ENCODE data around the gene PRDX6. TPM values are rescaled to one million over a fixed set of nuclear protein-coding genes. Genes with fewer than 3 reads are reported as not detected.

Gene PRDX6
- total RNA-seq, 2 donors from 2014 or later, result 483 to 623 TPM

DNA sequence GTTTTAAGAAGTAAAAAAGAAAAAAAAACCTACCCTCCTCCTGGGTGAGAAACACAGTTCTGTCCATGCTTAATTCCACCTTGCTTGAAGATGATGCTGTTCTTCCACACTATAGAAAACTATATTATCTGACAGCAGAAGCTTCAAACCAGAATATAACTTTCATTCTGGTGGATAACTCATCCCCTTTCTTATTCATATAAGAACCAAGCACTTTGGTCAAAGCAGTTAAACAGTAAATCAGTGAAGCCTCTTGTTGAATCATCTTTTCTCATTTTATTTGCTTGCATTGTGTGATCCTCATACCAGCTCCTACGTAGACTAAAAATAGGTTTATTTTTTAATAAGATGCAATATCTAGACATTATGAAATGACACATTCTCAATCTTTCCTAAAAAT, 36.7 kb upstream of the PRDX6 start:
- peaks cover 16% of the 10 kb centered on the region for H3K4me1 Mint-ChIP-seq
- DNase-seq, result no peak
- Histone ChIP-seq H3K27me3 (ENCODE audit: control insufficient read depth, insufficient read depth, low read length, poor library complexity, severe bottlenecking) (no peaks in the 10 kb centered on the region), H3K9me3 (ENCODE audit: control insufficient read depth, low read length) (no peaks in the 10 kb centered on the region), H3K4me3 (ENCODE audit: low read length) (no peak overlapping the region), H3K9ac (ENCODE audit: extremely low read depth, low read length, poor library complexity, severe bottlenecking) (no peak overlapping the region), H3K4me1 (ENCODE audit: control insufficient read depth, insufficient read depth, low read length) (no peaks in the 10 kb centered on the region), H3K36me3 (ENCODE audit: control insufficient read depth, insufficient read depth, low read length) (peaks cover 10% of the 10 kb centered on the region), H3K27ac (ENCODE audit: low read depth, low read length) (no peak overlapping the region)
- H3K27ac Mint-ChIP-seq, result no peak overlapping the region
- peaks cover 9% of the 10 kb centered on the region for H3K9me3 Mint-ChIP-seq
- TF ChIP-seq, protein P1, sequence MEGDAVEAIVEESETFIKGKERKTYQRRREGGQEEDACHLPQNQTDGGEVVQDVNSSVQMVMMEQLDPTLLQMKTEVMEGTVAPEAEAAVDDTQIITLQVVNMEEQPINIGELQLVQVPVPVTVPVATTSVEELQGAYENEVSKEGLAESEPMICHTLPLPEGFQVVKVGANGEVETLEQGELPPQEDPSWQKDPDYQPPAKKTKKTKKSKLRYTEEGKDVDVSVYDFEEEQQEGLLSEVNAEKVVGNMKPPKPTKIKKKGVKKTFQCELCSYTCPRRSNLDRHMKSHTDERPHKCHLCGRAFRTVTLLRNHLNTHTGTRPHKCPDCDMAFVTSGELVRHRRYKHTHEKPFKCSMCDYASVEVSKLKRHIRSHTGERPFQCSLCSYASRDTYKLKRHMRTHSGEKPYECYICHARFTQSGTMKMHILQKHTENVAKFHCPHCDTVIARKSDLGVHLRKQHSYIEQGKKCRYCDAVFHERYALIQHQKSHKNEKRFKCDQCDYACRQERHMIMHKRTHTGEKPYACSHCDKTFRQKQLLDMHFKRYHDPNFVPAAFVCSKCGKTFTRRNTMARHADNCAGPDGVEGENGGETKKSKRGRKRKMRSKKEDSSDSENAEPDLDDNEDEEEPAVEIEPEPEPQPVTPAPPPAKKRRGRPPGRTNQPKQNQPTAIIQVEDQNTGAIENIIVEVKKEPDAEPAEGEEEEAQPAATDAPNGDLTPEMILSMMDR (conservative IDR thresholded peaks at IDR 0.05), result no peak
- 86% methylated on average over 1 of the region's 1 CpG; no CpG with 5 or more reads in 1 of the 2 experiments for WGBS, 2 experiments (ENCODE audit: insufficient coverage in 1 of 2, insufficient read length in 1 of 2)
- H3K36me3 Mint-ChIP-seq (ENCODE audit: low read depth), result peaks cover 38% of the 10 kb centered on the region
- no peak overlapping the region for H3K4me3 Mint-ChIP-seq
- H3K27me3 Mint-ChIP-seq (ENCODE audit: insufficient read depth), result no peaks in the 10 kb centered on the region

DNA sequence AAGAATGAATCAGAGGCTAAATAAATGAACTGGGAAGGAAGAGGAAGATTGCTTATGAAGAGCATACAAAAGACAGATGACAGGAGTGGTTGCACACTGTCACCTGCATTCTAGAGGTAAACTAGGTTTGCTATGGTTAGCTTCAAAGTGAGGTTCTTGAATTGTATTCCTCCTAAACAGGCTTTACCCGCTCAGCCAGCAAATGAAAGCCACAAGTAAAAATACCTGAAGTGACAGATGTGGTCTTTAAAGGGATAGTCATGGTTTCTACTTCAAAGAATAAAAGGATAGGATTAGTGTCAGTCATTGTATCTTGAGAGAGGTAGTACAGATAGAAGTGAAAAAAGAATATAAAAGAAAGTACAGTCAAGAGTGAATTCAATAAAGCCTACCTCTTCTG, 32.4 kb upstream of the PRDX6 start:
- DNase-seq, result no peak
- peaks cover 15% of the 10 kb centered on the region for H3K4me1 Mint-ChIP-seq
- H3K36me3 ChIP-seq (ENCODE audit: control insufficient read depth, insufficient read depth, low read length), result peaks cover 19% of the 10 kb centered on the region
- H3K4me3 Mint-ChIP-seq, result peak overlapping the region; percentile 3
- WGBS, 2 experiments (ENCODE audit: insufficient coverage in 1 of 2, insufficient read length in 1 of 2), result 85 to 100% methylated on average over 1 of the region's 1 CpG
- no peaks in the 10 kb centered on the region for H3K4me1 ChIP-seq (ENCODE audit: control insufficient read depth, insufficient read depth, low read length)
- H3K9me3 Mint-ChIP-seq, result peaks cover 47% of the 10 kb centered on the region
- H3K27ac Mint-ChIP-seq, result peak overlapping the region; percentile 32
- H3K27me3 Mint-ChIP-seq (ENCODE audit: insufficient read depth), result no peaks in the 10 kb centered on the region
- peaks cover 69% of the 10 kb centered on the region for H3K36me3 Mint-ChIP-seq (ENCODE audit: low read depth)
- peaks cover 27% of the 10 kb centered on the region for H3K9me3 ChIP-seq (ENCODE audit: control insufficient read depth, low read length)
- H3K27ac ChIP-seq (ENCODE audit: low read depth, low read length), result no peak overlapping the region
- H3K4me3 ChIP-seq (ENCODE audit: low read length), result peak overlapping the region; percentile 72
- H3K9ac ChIP-seq (ENCODE audit: extremely low read depth, low read length, poor library complexity, severe bottlenecking), result peak overlapping the region; percentile 6
- TF ChIP-seq, protein P1 (conservative IDR thresholded peaks at IDR 0.05), result no peak
- no peaks in the 10 kb centered on the region for H3K27me3 ChIP-seq (ENCODE audit: control insufficient read depth, insufficient read depth, low read length, poor library complexity, severe bottlenecking)

DNA sequence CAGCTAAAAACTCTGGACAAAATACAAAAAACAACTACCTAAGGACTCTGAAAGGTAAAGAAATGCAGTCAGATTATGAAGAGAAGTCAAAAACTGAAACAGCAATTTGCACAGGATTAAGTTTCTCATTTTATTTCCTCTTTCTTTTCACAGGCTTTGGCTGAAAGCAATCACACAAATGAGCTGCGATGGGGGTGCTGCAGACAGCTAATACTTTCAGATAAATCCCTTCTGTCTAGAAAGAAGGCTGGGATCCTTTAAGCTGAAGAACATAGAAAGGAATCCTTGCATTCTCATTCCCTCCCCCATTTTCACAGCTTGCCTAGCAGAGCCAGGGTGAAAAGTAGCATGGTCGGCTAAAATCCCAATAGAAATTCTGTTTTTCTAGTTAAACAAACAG, 32.0 kb upstream of the PRDX6 start:
- 35 to 60% methylated on average over 1 to 2 of the region's 2 CpGs for WGBS, 2 experiments (ENCODE audit: insufficient coverage in 1 of 2, insufficient read length in 1 of 2)
- Histone ChIP-seq H3K4me3 (ENCODE audit: low read length) (peak overlapping the region; percentile 72), H3K4me1 (ENCODE audit: control insufficient read depth, insufficient read depth, low read length) (no peaks in the 10 kb centered on the region), H3K9me3 (ENCODE audit: control insufficient read depth, low read length) (peaks cover 27% of the 10 kb centered on the region), H3K27ac (ENCODE audit: low read depth, low read length) (no peak overlapping the region), H3K36me3 (ENCODE audit: control insufficient read depth, insufficient read depth, low read length) (peaks cover 19% of the 10 kb centered on the region), H3K9ac (ENCODE audit: extremely low read depth, low read length, poor library complexity, severe bottlenecking) (peak overlapping the region; percentile 6), H3K27me3 (ENCODE audit: control insufficient read depth, insufficient read depth, low read length, poor library complexity, severe bottlenecking) (no peaks in the 10 kb centered on the region)
- TF ChIP-seq, protein P1 (conservative IDR thresholded peaks at IDR 0.05), result no peak
- Mint-ChIP-seq H3K36me3 (ENCODE audit: low read depth) (peaks cover 66% of the 10 kb centered on the region), H3K9me3 (peaks cover 47% of the 10 kb centered on the region), H3K27ac (peak overlapping the region; percentile 56), H3K4me1 (peaks cover 15% of the 10 kb centered on the region), H3K27me3 (ENCODE audit: insufficient read depth) (no peaks in the 10 kb centered on the region), H3K4me3 (peak overlapping the region; percentile 3)
- no peak for DNase-seq

Data from endodermal cell (in vitro differentiated cells).